ENCODE measurements around the gene FAM221B. TPM values are rescaled to one million over a fixed set of nuclear protein-coding genes. Genes with fewer than 3 reads are reported as not detected.
A peak's percentile ranks its signal among the peaks of the same experiment; 100 is the strongest.

FAM221B gene
- total and polyA plus RNA-seq, 9 donors, result 0.08 to 0.26 (median 0.20) TPM; not detected in 1

DNA sequence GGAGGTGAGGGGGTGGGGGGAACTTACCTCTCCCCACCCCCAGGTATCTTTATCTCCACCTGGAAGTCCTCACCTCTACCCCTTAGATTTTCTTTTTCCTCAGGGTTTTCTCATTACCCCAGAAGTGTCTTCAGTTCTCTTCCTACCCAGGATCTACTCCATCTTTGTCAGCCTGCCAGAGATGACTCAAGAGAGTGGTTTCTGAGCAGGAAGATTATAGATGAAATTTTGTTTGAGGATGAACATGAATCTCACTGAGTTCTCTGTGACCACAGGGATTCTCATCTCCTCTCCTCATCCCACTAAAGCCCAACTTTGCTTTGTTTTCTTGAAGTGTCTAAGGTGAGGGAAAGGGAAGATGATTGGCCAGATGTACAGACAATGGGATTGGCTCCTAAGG is 8.5 kb downstream of the FAM221B start:
- peaks cover 6% of the 10 kb centered on the region for H3K4me1 ChIP-seq (ENCODE audit: control insufficient read depth, insufficient read depth, low read length)
- no peak for DNase-seq
- no peaks in the 10 kb centered on the region for H3K9me3 ChIP-seq (replicated peaks; ENCODE audit: control insufficient read depth, low read depth, low read length)

DNA sequence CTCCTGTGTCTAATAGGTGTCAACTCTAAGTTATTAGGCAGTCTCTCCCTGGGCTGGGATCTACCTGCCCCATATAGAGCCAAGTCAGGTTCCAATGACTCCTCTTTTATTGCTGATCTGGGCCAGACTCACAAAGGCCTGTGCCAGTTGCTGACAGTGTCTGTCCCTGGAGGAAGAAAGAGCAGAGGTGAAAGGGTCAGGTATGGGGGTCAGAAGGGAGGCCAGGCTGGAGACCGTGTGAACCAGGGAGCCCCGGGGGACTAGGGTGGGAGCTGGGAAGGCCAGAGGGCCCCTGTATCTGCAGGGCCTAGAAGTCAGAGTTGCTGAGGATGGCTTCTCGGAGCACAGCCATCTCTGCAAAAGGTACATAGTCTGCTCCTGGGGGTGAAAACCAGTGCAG is 10.2 kb downstream of the FAM221B start:
- Histone ChIP-seq H3K27ac (ENCODE audit: low read length) (no peak overlapping the region), H3K4me1 (ENCODE audit: control insufficient read depth, insufficient read depth, low read length) (peaks cover 16% of the 10 kb centered on the region), H3K27me3 (ENCODE audit: control insufficient read depth, insufficient read depth, low read length) (peaks cover 4% of the 10 kb centered on the region), H3K4me3 (ENCODE audit: low read length) (no peak overlapping the region), H3K9me3 (replicated peaks; ENCODE audit: control insufficient read depth, low read depth, low read length) (no peaks in the 10 kb centered on the region), H3K36me3 (ENCODE audit: control insufficient read depth, insufficient read depth, low read length) (no peaks in the 10 kb centered on the region)
- WGBS (ENCODE audit: insufficient coverage), result 52% methylated on average over 2 of the region's 3 CpGs
- no peak for DNase-seq

More for the DNA sequence above, 8.5 kb downstream of the FAM221B start:
- H3K36me3 ChIP-seq (ENCODE audit: control insufficient read depth, insufficient read depth, low read length), result no peaks in the 10 kb centered on the region
- H3K27ac ChIP-seq (ENCODE audit: low read length), result no peak overlapping the region
- no peak overlapping the region for H3K4me3 ChIP-seq (ENCODE audit: low read length)
- peaks cover 4% of the 10 kb centered on the region for H3K27me3 ChIP-seq (ENCODE audit: control insufficient read depth, insufficient read depth, low read length)

DNA sequence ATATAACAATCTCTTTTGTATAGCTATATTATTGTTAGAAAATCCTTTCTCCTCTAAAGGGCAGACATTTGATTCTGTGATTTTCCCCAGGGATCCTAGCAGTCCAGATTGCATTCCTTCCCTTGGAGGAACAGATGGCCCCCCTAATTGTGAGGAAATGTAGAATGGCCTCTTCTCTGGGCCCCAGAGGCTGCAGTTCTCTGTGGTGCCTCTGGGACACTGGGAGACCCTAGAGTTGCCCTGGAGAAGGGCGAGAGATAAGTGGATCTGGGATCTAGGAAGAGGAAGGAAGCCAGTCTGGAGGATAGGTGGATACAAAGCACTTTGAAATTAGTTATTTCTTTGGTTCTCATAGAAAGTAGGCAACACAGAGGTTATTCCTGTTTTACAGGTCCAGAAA is 11.8 kb downstream of the FAM221B start:
- Histone ChIP-seq H3K9me3 (replicated peaks; ENCODE audit: control insufficient read depth, low read depth, low read length) (no peaks in the 10 kb centered on the region), H3K4me1 (ENCODE audit: control insufficient read depth, insufficient read depth, low read length) (peaks cover 25% of the 10 kb centered on the region), H3K27ac (ENCODE audit: low read length) (no peak overlapping the region), H3K36me3 (ENCODE audit: control insufficient read depth, insufficient read depth, low read length) (no peaks in the 10 kb centered on the region), H3K27me3 (ENCODE audit: control insufficient read depth, insufficient read depth, low read length) (peaks cover 4% of the 10 kb centered on the region), H3K4me3 (ENCODE audit: low read length) (no peak overlapping the region)
- no peak for DNase-seq
- 33% methylated on average over 1 of the region's 1 CpG for WGBS (ENCODE audit: insufficient coverage)

- DNase-seq, result peak; percentile 100
- under 1% methylated on average over 43 of the region's 52 CpGs for WGBS (ENCODE audit: insufficient coverage)
- peak within 1 kb of the TSS; percentile 97 for H3K27ac ChIP-seq (ENCODE audit: low read length)
- H3K9me3 ChIP-seq (replicated peaks; ENCODE audit: control insufficient read depth, low read depth, low read length), result no peaks in the 10 kb centered on the region
- H3K4me1 ChIP-seq (ENCODE audit: control insufficient read depth, insufficient read depth, low read length), result peaks cover 37% of the 10 kb centered on the region
- peak within 1 kb of the TSS; percentile 81 for H3K4me3 ChIP-seq (ENCODE audit: low read length)
- peaks cover 2% of the 10 kb centered on the region for H3K27me3 ChIP-seq (ENCODE audit: control insufficient read depth, insufficient read depth, low read length)
- no peaks in the 10 kb centered on the region for H3K36me3 ChIP-seq (ENCODE audit: control insufficient read depth, insufficient read depth, low read length)
Observed at GRCh38 chr9:35814841-35815543, 13.5 kb downstream of the FAM221B start, which contains the start of gene HINT2. HINT2 (minus strand) TSS chr9:35815042; CDS start chr9:35814979, 63 bp downstream.

- Histone ChIP-seq H3K4me3 (ENCODE audit: low read length) (peak overlapping the region; percentile 81), H3K9me3 (replicated peaks; ENCODE audit: control insufficient read depth, low read depth, low read length) (no peaks in the 10 kb centered on the region), H3K36me3 (ENCODE audit: control insufficient read depth, insufficient read depth, low read length) (peaks cover 5% of the 10 kb centered on the region), H3K27ac (ENCODE audit: low read length) (peak overlapping the region; percentile 97), H3K27me3 (ENCODE audit: control insufficient read depth, insufficient read depth, low read length) (peaks cover 3% of the 10 kb centered on the region), H3K4me1 (ENCODE audit: control insufficient read depth, insufficient read depth, low read length) (peaks cover 37% of the 10 kb centered on the region)
- peak; percentile 84 for DNase-seq
- 5% methylated on average over 28 of the region's 29 CpGs for WGBS (ENCODE audit: insufficient coverage)
Observed at GRCh38 chr9:35814106-35814840, 14.3 kb downstream of the FAM221B start.

- Histone ChIP-seq H3K4me1 (ENCODE audit: control insufficient read depth, insufficient read depth, low read length) (peaks cover 37% of the 10 kb centered on the region), H3K4me3 (ENCODE audit: low read length) (no peak overlapping the region), H3K27ac (ENCODE audit: low read length) (peak overlapping the region; percentile 97), H3K27me3 (ENCODE audit: control insufficient read depth, insufficient read depth, low read length) (peaks cover 4% of the 10 kb centered on the region), H3K9me3 (replicated peaks; ENCODE audit: control insufficient read depth, low read depth, low read length) (no peaks in the 10 kb centered on the region), H3K36me3 (ENCODE audit: control insufficient read depth, insufficient read depth, low read length) (peaks cover 11% of the 10 kb centered on the region)
- 93% methylated on average over 4 of the region's 10 CpGs for WGBS (ENCODE audit: insufficient coverage)
- DNase-seq, result no peak
Observed at GRCh38 chr9:35813434-35814105, 15.0 kb downstream of the FAM221B start.

- peaks cover 19% of the 10 kb centered on the region for H3K36me3 ChIP-seq (ENCODE audit: control insufficient read depth, insufficient read depth, low read length)
- peaks cover 37% of the 10 kb centered on the region for H3K4me1 ChIP-seq (ENCODE audit: control insufficient read depth, insufficient read depth, low read length)
- H3K27ac ChIP-seq (ENCODE audit: low read length), result peak within 1 kb of the TSS; percentile 80
- H3K27me3 ChIP-seq (ENCODE audit: control insufficient read depth, insufficient read depth, low read length), result peaks cover 4% of the 10 kb centered on the region
- no peaks in the 10 kb centered on the region for H3K9me3 ChIP-seq (replicated peaks; ENCODE audit: control insufficient read depth, low read depth, low read length)
- WGBS (ENCODE audit: insufficient coverage), result 0% methylated on average over 16 of the region's 28 CpGs
- DNase-seq, result peak; percentile 99
- H3K4me3 ChIP-seq (ENCODE audit: low read length), result peak within 1 kb of the TSS; percentile 50
Observed at GRCh38 chr9:35812025-35812602, 16.4 kb downstream of the FAM221B start, which contains the start of gene SPAG8. SPAG8 (minus strand) TSS chr9:35812262; CDS start chr9:35812147, 115 bp downstream.

DNA sequence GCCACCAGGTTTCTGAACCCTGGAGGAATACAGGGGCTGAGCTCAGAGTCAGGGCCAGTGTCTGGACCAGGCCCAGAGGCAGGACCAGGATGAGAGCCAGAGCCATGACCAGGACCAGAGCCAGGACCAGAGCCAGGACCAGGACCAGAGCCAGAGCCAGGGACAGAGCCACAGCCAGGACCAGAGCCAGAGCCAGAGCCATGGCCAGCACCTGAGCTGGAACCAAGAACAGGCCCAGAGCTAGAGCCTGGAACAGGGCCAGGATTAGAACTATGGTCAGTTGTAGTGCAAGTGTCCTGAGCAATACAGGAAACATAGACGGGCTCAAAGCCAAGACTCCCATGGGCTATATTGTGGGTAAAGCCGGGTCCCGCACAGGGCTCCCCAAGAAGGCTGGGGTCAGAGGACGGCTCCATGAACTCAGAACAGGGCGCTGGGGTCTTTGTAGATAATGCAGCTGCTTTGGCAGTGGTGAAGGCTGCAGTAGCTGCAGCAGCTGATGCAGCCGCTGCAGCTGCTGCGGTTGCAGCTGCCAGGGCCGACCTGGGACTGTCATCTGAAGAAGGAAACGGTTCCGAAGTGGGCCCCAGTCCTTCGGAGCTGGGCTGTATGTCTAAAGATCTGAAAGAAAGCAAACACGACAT is 17.0 kb downstream of the FAM221B start:
- WGBS (ENCODE audit: insufficient coverage), result 5% methylated on average over 12 of the region's 12 CpGs
- Histone ChIP-seq H3K4me3 (ENCODE audit: low read length) (peak overlapping the region; percentile 50), H3K27ac (ENCODE audit: low read length) (peak overlapping the region; percentile 80), H3K36me3 (ENCODE audit: control insufficient read depth, insufficient read depth, low read length) (peaks cover 24% of the 10 kb centered on the region), H3K4me1 (ENCODE audit: control insufficient read depth, insufficient read depth, low read length) (peaks cover 37% of the 10 kb centered on the region), H3K9me3 (replicated peaks; ENCODE audit: control insufficient read depth, low read depth, low read length) (no peaks in the 10 kb centered on the region), H3K27me3 (ENCODE audit: control insufficient read depth, insufficient read depth, low read length) (peaks cover 4% of the 10 kb centered on the region)
- DNase-seq, result peak; percentile 69

- no peak overlapping the region for H3K27ac ChIP-seq (ENCODE audit: low read length)
- H3K4me3 ChIP-seq (ENCODE audit: low read length), result no peak overlapping the region
- DNase-seq, result no peak
- peaks cover 37% of the 10 kb centered on the region for H3K36me3 ChIP-seq (ENCODE audit: control insufficient read depth, insufficient read depth, low read length)
- H3K27me3 ChIP-seq (ENCODE audit: control insufficient read depth, insufficient read depth, low read length), result peaks cover 4% of the 10 kb centered on the region
- H3K9me3 ChIP-seq (replicated peaks; ENCODE audit: control insufficient read depth, low read depth, low read length), result no peaks in the 10 kb centered on the region
- WGBS (ENCODE audit: insufficient coverage), result 90% methylated on average over 2 of the region's 7 CpGs
- H3K4me1 ChIP-seq (ENCODE audit: control insufficient read depth, insufficient read depth, low read length), result peaks cover 35% of the 10 kb centered on the region
Observed at GRCh38 chr9:35810122-35810521, 18.4 kb downstream of the FAM221B start.

Data from muscle of leg (tissue), 11 donors.